HuH-7 (cell line): Measurements from ENCODE around the gene DSPP.
"Not testable (repeated sequence)": the region's sequence is repeated elsewhere in the genome, so short reads cannot be mapped to it uniquely, and the experiment has no call there.

Source experiments
- DNase-seq: peaks from one replicate; pipeline ENCODE4 v3.0.0; 2011; ENCODE audit warnings: low spot score

DSPP gene

GRCh38 chr4:87608229-87608628, at the start of gene DSPP:
DSPP (plus strand) TSS chr4:87608529; CDS start chr4:87610909, 2,380 bp downstream.
- no peak for DNase-seq

DNA sequence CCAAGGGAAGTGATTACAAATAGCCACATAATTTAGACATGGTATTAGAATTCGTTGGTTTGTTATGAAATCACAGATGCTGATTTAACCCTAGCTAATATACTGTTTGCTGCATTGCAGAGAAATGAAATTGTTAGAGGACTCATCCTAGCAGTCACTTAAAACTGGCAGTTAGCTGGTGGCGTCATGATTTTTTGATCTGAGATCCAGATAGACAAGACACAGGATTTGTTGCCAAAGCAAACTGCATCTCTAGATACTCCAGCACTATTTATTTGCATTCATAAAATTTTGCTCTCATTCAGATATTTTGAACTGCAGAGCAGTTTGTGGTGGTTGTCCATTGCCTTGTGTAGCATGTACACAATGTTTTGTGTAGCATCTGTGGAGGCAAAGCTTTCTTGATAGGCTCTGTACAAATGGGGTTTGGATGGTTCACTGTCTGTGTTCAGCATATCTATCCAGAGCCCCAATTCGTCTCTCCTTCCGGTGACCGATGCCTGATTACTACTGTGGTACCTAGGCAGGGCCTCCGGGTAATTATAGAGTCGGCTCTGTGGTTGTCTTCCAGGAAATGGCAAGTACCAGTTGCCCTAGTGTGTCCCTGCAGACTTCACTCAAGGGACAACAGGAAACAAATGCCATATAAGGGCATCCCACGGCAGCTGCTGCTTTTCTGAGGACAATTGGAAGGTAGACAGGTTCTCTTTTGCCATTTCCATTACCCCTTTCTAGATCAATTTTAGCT, 49.1 kb upstream of the DSPP start:
- DNase-seq: no peak

DNA sequence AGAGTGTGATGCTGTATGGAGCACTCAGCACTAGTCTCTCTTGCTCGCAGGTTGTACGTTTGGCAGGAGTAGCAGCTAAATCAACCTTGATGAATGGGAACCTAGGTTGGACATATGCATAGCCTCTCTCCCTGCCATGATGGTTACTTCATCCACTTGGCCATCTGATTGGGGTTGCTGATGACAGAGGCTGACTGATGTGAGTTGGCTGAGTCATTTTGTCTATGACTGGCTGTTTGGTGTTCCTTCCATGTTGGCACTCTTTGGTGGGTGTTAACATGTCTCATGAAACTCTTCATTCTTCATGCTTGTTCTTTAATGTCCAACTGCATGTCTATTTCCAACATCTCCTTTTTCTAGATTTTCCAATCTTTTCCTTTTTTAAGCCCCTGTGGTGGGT, 47.5 kb upstream of the DSPP start:
- no peak for DNase-seq

DNA sequence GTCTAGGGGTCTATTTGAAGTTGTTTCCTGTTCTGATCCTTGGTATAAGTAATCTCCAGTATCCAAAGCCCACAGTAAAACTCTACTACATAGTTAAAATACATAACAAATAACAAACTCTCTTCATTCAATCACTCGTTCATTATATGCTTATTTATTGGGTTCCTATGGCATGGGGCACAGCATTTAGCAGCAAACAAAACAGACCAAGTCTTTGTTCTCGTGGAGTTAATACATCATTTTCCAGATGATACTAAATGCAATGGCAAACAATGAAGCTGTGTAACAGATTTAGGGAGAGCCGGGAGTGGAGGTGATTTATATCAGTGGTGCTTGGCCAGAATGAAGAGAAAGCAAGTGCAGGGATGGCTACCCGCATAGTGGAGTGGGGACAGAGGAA, 42.6 kb upstream of the DSPP start:
- DNase-seq: no peak

- DNase-seq: peak; percentile 23
Observed at GRCh38 chr4:87566276-87566675, 42.1 kb upstream of the DSPP start.

- no peak for DNase-seq
Observed at GRCh38 chr4:87567191-87567590, 41.1 kb upstream of the DSPP start.

GRCh38 chr4:87570290-87570805, 38.0 kb upstream of the DSPP start:
- no peak for DNase-seq

DNA sequence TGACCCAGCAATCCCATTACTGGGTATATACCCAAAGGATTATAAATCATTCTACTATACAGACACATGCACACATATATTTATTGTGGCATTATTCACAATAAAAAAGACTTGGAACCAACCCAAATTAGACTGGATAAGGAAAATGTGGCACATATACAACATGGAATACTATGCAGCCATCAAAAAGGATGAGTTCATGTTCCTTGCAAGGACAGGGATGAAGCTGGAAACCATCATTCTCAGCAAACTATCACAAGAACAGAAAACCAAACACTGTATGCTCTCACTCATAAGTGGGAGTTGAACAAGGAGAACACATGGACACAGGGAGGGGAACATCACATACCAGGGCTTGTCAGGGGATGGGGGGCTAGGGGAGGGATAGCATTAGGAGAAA, 34.0 kb upstream of the DSPP start:
- not testable (repeated sequence) for DNase-seq

GRCh38 chr4:87574996-87575395, 33.3 kb upstream of the DSPP start:
- no peak for DNase-seq

DNA sequence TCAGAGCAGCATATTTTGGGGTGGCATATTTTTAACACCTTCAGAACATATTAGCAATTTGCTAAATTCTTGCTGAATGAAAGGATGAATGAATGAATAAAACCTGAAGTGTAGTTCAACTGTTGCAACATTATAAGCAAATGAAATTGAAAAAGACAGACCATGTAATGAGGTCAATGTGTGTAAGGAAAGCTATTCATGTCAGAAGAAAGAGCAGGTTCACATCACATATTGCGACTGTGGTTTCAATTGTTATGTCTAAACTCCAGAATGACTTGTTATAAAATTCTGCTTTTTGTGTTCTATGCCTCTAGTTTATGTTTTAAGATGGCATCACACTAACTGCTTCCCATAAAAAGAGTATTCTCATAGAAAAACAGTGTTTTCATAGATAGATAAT, 32.9 kb upstream of the DSPP start:
- DNase-seq: no peak

DNA sequence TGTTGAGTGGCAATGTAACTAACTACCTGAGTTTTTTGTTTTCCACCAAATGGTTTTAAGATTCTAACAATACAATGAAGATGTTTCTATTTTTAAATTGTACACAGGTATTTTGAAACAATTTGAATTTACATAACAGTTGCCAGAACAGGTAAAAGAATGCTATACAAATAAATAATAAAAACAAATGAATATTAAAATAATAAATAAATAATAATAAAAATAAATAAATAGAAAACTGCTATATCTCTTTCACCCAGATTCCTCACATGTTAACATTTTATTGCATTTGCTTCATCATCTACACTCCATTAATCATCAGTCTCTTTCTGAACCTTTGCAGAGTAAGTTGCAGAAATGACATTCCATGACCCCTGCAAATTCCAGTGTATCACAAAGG, 32.3 kb upstream of the DSPP start:
- DNase-seq: no peak

DNA sequence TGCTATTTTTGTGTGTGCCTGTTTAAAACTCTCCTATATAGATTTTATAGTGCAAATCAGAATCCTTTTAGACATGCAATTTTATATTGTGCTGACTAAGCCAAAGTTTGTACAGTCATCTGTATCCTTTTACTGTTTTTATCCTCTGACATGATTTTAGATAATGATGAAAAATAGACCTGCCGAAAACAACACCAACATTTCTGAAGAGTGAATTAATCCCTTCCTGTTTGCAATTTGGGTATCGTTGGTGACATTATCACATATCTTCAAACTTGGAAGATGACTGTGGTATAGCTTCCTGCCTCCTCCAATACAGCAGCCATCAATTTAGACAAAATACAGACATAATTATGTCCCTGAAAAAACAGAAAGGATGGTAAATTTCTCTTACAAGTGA, 28.9 kb upstream of the DSPP start:
- no peak for DNase-seq

DNA sequence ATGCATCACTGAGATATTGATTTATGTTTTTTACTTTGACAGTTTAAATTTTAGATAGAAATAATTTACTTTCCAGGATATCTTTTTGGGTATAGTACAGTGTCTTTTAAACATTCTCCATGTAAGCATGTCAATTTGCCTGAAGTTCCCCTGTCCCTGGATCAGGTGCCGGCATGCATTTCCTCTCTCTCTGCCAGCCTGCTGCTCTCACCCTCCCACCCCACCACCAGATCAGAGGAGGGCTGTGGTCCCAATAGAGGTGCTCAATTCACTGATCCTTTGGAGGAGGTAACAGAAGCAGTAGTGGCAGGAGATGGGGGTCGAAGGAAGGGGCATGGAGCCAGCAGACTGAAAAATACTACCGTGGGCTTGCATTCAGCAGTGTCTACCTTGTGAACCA, 28.3 kb upstream of the DSPP start:
- no peak for DNase-seq

GRCh38 chr4:87584222-87584908, 24.0 kb upstream of the DSPP start:
- DNase-seq: no peak

DNA sequence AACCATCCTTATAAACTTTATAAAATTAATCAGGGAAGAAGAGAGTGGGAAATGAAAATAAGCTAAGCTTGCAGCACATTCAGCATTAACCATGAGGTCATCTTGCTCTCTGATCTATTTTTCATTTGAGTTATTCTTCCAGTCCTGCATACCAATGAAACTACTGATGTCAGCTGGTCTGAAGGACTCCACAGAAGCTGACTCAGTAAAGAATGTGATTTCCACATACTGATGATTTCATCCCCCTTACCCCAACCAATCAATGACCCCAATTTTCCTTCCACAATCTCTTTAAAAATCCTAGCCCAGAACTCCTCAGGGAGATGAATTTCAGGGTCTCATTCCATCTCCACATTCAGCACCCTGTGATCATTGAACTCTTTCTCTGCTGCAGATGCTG, 18.8 kb upstream of the DSPP start:
- no peak for DNase-seq

- no peak for DNase-seq
Observed at GRCh38 chr4:87592124-87592523, 16.2 kb upstream of the DSPP start.

- DNase-seq: no peak
Observed at GRCh38 chr4:87601361-87601760, 7.0 kb upstream of the DSPP start.

DNA sequence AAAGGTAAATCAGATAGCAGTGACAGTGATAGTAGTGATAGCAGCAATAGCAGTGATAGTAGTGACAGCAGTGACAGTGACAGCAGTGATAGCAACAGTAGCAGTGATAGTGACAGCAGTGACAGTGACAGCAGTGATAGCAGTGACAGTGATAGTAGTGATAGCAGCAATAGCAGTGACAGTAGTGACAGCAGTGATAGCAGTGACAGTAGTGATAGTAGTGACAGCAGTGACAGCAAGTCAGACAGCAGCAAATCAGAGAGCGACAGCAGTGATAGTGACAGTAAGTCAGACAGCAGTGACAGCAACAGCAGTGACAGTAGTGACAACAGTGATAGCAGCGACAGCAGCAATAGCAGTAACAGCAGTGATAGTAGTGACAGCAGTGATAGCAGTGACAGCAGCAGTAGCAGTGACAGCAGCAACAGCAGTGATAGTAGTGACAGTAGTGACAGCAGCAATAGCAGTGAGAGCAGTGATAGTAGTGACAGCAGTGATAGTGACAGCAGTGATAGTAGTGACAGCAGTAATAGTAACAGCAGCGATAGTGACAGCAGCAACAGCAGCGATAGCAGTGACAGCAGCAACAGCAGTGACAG, 6.1 kb downstream of the DSPP start:
- DNase-seq: no peak

DNA sequence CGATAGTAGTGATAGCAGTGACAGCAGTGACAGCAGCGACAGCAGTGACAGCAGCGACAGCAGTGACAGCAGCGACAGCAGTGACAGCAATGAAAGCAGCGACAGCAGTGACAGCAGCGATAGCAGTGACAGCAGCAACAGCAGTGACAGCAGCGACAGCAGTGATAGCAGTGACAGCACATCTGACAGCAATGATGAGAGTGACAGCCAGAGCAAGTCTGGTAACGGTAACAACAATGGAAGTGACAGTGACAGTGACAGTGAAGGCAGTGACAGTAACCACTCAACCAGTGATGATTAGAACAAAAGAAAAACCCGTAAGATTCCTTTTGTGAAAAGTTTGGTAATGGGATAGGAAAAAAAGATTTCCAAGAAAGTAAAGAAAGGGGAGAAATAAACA, 7.9 kb downstream of the DSPP start:
- DNase-seq: no peak

- DNase-seq: no peak
Observed at GRCh38 chr4:87620086-87620485, 11.8 kb downstream of the DSPP start.

GRCh38 chr4:87620491-87620890, 12.2 kb downstream of the DSPP start:
- DNase-seq: no peak

DNA sequence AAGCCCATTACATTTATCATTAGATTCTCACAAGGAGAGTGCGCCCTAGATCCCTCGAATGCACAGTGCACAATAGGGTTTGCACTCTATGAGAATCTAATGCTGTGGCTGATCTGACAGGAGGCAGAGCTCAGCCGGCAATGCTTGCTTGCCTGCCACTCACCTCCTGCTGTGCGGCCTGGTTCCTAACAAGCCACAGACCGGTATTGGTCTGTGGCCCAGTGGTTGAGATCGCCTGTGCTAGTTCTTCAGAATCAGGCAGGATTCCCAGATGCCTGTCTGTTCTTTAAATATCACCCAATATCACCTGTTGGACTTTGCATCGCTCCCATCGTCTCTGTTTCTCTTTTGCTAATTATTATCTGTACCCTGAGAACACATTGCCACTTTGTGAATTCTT, 14.0 kb downstream of the DSPP start:
- DNase-seq: no peak

DNA sequence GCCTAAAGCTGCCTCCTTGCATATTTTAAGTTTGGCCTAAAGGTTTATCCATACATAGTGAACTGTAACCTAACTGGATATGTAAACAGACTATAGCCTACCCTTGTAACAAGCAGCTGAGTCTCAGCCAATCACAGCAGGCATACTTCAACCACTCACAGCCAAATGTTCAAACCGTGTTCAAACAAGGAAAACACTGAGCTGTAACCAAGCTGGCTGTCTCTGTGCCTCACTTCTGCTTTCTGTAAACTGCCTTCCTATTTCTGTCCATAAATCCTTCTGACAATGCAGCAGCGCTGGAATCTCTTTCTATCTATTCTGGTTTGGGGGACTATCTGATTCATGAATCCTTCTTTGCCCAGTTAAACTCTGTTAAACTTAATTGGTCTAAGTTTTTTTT, 16.4 kb downstream of the DSPP start:
- no peak for DNase-seq
